OCI-LY3 (cell line): ENCODE results near the gene ACOXL.

Experiments used
- H2AFZ ChIP-seq: fragments of 200-600, 300-600 bp; shearing (Covaris generic); 2 replicates; pipeline ENCODE4 v1.6.0; 2014; ENCODE audit warnings: antibody characterized with exemption, low read depth, low read length
- H3K27ac ChIP-seq: fragments of 200-600, 300-600 bp; sonication (generic); 2 replicates; pipeline ENCODE4 v1.5.1; 2014; ENCODE audit warnings: mild to moderate bottlenecking, low read length, moderate library complexity, mixed read lengths
- H3K27me3 ChIP-seq: fragments of 200-600, 300-600 bp; sonication (generic); 2 replicates; pipeline ENCODE4 v1.6.1; 2014; ENCODE audit warnings: low read depth, low read length, mixed read lengths
- H3K36me3 ChIP-seq: fragments of 200-600, 300-600 bp; sonication (generic); replicated peaks from 2 replicates; pipeline ENCODE3; 2014; ENCODE audit warnings: low read depth, low read length, mixed read lengths
- H3K4me1 ChIP-seq: fragments of 300-600, 200-600 bp; sonication (generic); 2 replicates; pipeline ENCODE4 v1.6.1; 2014; ENCODE audit warnings: low read length, mixed read lengths
- H3K4me2 ChIP-seq: fragments of 200-600, 300-600 bp; sonication (generic); 2 replicates; pipeline ENCODE4 v1.6.1; 2014; ENCODE audit warnings: low read length, mixed read lengths
- H3K4me3 ChIP-seq: fragments of 300-600, 200-600 bp; sonication (generic); 2 replicates; pipeline ENCODE4 v1.5.1; 2014; ENCODE audit warnings: antibody characterized with exemption, mild to moderate bottlenecking, low read length, moderate library complexity
- H3K79me2 ChIP-seq: fragments of 300-600, 200-600 bp; shearing (Covaris generic); 2 replicates; pipeline ENCODE4 v1.6.1; 2014; ENCODE audit warnings: mild to moderate bottlenecking, low read length, mixed read lengths
- H3K9ac ChIP-seq: fragments of 300-600, 200-600 bp; shearing (Covaris generic); 2 replicates; pipeline ENCODE4 v1.6.0; 2014; ENCODE audit warnings: mild to moderate bottlenecking, low read length, moderate library complexity
- H3K9me3 ChIP-seq: fragments of 200-600, 300-600 bp; shearing (Covaris generic); 2 replicates; pipeline ENCODE4 v1.6.1; 2014; ENCODE audit warnings: low read length, mixed read lengths; ENCODE audit not compliant: insufficient read depth
- H4K20me1 ChIP-seq: fragments of 200-600, 300-600 bp; sonication (generic); 2 replicates; pipeline ENCODE4 v1.6.1; 2016; ENCODE audit warnings: low read length, mixed read lengths; ENCODE audit not compliant: insufficient read depth
- CTCF ChIP-seq: fragments of 200-600, 300-600 bp; sonication (generic); IDR thresholded peaks from 2 replicates; pipeline ENCODE4 v1.5.1; 2014; ENCODE audit warnings: antibody characterized with exemption, low read length, low read depth
- EZH2phosphoT487 ChIP-seq: fragments of 200-600 bp; shearing (Covaris generic); IDR thresholded peaks from 2 replicates; pipeline ENCODE4 v1.6.1; 2018; ENCODE audit warnings: antibody characterized with exemption, mixed run types, low read depth

The ACOXL gene

GRCh38 chr2:110788976-110789375, 56.6 kb downstream of the ACOXL start:
- Histone ChIP-seq H2AFZ (no peak overlapping the region), H3K27ac (no peak overlapping the region), H3K9ac (no peak overlapping the region), H3K9me3 (no peaks in the 10 kb centered on the region), H3K4me3 (no peak overlapping the region), H3K27me3 (peaks cover 68% of the 10 kb centered on the region), H3K4me2 (no peak overlapping the region), H3K36me3 (no peaks in the 10 kb centered on the region), H3K4me1 (no peaks in the 10 kb centered on the region), H3K79me2 (no peaks in the 10 kb centered on the region), H4K20me1 (no peaks in the 10 kb centered on the region)
- no peak for TF ChIP-seq CTCF

GRCh38 chr2:110789706-110790105, 57.3 kb downstream of the ACOXL start:
- no peaks in the 10 kb centered on the region for H3K36me3 ChIP-seq
- TF ChIP-seq CTCF (no peak), EZH2phosphoT487 (no peak)

GRCh38 chr2:110790907-110791306, 58.5 kb downstream of the ACOXL start:
- Histone ChIP-seq H3K4me3 (no peak overlapping the region), H3K4me2 (no peak overlapping the region), H2AFZ (no peak overlapping the region)

More at GRCh38 chr2:110789706-110790105, 57.3 kb downstream of the ACOXL start:
- Histone ChIP-seq H3K79me2 (no peaks in the 10 kb centered on the region), H4K20me1 (no peaks in the 10 kb centered on the region), H3K4me3 (no peak overlapping the region), H3K27me3 (peaks cover 71% of the 10 kb centered on the region), H3K4me1 (no peaks in the 10 kb centered on the region), H3K9ac (no peak overlapping the region), H3K9me3 (no peaks in the 10 kb centered on the region), H3K4me2 (no peak overlapping the region), H2AFZ (no peak overlapping the region), H3K27ac (no peak overlapping the region)

GRCh38 chr2:110791435-110791834, 59.1 kb downstream of the ACOXL start:
- Histone ChIP-seq H3K4me2 (no peak overlapping the region), H3K27ac (no peak overlapping the region), H3K27me3 (peaks cover 78% of the 10 kb centered on the region), H3K36me3 (no peaks in the 10 kb centered on the region), H3K9me3 (no peaks in the 10 kb centered on the region), H3K4me3 (no peak overlapping the region), H3K9ac (no peak overlapping the region), H4K20me1 (no peaks in the 10 kb centered on the region), H2AFZ (no peak overlapping the region), H3K4me1 (peaks cover 5% of the 10 kb centered on the region), H3K79me2 (no peaks in the 10 kb centered on the region)
- TF ChIP-seq CTCF, result no peak

More at GRCh38 chr2:110790907-110791306, 58.5 kb downstream of the ACOXL start:
- Histone ChIP-seq H3K79me2 (no peaks in the 10 kb centered on the region), H3K27ac (no peak overlapping the region), H3K9me3 (no peaks in the 10 kb centered on the region), H3K27me3 (peaks cover 74% of the 10 kb centered on the region), H3K36me3 (no peaks in the 10 kb centered on the region), H4K20me1 (no peaks in the 10 kb centered on the region), H3K9ac (no peak overlapping the region), H3K4me1 (peaks cover 3% of the 10 kb centered on the region)
- TF ChIP-seq CTCF, result no peak
- TF ChIP-seq EZH2phosphoT487, result no peak
